HG03039 (cell line): ENCODE results near the gene KLHL6.
"Not testable (repeated sequence)": the region's sequence is repeated elsewhere in the genome, so short reads cannot be mapped to it uniquely, and the experiment has no call there.

Source experiments
- ATAC-seq: cut with Tn5 transposase; IDR thresholded peaks from one replicate; pipeline ENCODE4 v1.9.1; 2021; ENCODE audit warnings: mild to moderate bottlenecking, moderate library complexity; ENCODE audit not compliant: unreplicated experiment

Gene KLHL6

GRCh38 chr3:183455089-183455488 is 100.4 kb downstream of the KLHL6 start:
- ATAC-seq = no peak

GRCh38 chr3:183454064-183454463 is 101.4 kb downstream of the KLHL6 start:
- ATAC-seq = no peak

GRCh38 chr3:183449791-183450190 is 105.7 kb downstream of the KLHL6 start:
- no peak for ATAC-seq

- ATAC-seq = no peak
Observed at GRCh38 chr3:183449391-183449790, 106.1 kb downstream of the KLHL6 start.

- ATAC-seq = no peak
Observed at GRCh38 chr3:183448369-183449128, 107.0 kb downstream of the KLHL6 start.

- peak; percentile 58 for ATAC-seq
Observed at GRCh38 chr3:183447206-183448001, 108.1 kb downstream of the KLHL6 start.

GRCh38 chr3:183446838-183447205 is 108.7 kb downstream of the KLHL6 start:
- no peak for ATAC-seq

- no peak for ATAC-seq
Observed at GRCh38 chr3:183444748-183445147, 110.8 kb downstream of the KLHL6 start.

- no peak for ATAC-seq
Observed at GRCh38 chr3:183443395-183444385, 111.8 kb downstream of the KLHL6 start.

GRCh38 chr3:183442994-183443393 is 112.5 kb downstream of the KLHL6 start:
- no peak for ATAC-seq

GRCh38 chr3:183440521-183440920 is 115.0 kb downstream of the KLHL6 start:
- ATAC-seq = not testable (repeated sequence)

- ATAC-seq = no peak
Observed at GRCh38 chr3:183439515-183439914, 116.0 kb downstream of the KLHL6 start.

- no peak for ATAC-seq
Observed at GRCh38 chr3:183438735-183439134, 116.8 kb downstream of the KLHL6 start.

GRCh38 chr3:183437666-183438564 is 117.6 kb downstream of the KLHL6 start:
- no peak for ATAC-seq
